Skin epidermis (tissue), 12 donors: Measurements from ENCODE around the gene TOR1AIP2.
"Not testable (repeated sequence)": the region's sequence is repeated elsewhere in the genome, so short reads cannot be mapped to it uniquely, and the experiment has no call there.

Experiments used
- H3K27ac ChIP-seq, 21 experiments: fragments of 200-600 bp; sonication (generic) in 11 of 21; one replicate each; pipeline ENCODE4 v1.5.0; 2020; ENCODE audit warnings: mild to moderate bottlenecking in 3 of 21, inconsistent platforms in 2 of 21, moderate library complexity in 2 of 21
- H3K4me3 ChIP-seq, 7 experiments: fragments of 200-600 bp; sonication (generic) in 2 of 7; one replicate each; pipeline ENCODE4 v1.5.0; 2020; ENCODE audit warnings: inconsistent platforms in 2 of 7, mild to moderate bottlenecking in 2 of 7, moderate library complexity in 1 of 7

The TOR1AIP2 gene

DNA sequence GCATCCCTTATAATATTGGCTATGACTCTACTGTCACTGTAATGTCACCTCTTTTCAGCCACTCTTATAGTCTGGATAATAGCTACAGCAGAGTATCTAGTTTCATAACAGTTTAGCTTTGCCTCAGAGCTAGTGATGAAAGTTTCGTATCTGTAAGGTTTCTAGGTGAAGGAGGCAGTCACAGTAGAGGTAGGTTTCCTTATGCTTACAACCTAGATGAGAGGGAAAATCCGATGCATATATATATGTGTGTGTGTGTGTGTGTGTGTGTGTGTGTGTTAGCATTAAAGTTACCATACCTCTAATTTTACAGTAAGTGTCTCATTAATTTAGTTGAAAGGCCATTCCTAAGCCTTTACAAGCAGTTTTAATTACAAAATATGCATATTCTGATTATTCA lies 2.2 kb upstream of the TOR1AIP2 start:
- Histone ChIP-seq H3K27ac (no peak overlapping the region), H3K4me3 (no peak overlapping the region)

DNA sequence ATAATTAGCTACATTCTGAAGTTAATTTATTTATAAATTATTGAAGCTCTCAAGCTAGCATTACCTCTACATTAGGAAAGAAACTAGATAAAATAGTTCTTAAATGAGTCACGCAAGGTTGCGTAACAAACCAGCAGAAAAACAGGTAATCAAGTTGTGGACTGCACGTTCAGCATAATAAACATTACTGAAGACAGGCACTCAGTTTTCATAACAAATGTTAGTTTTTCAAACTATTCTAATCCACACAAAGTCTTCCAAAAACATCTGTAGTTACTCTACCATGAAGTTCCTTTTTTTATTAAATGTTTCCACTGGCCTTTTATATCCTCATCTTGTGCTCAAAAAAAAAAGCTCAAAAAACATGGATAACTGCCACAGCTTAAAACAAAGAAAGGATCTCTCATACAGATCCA lies 1.3 kb downstream of the TOR1AIP2 start:
- Histone ChIP-seq H3K27ac (peak overlapping the region in 8 of 21 experiments; percentile 14 to 87 (median 58)), H3K4me3 (peak overlapping the region in 6 of 7 experiments; percentile 53 to 75 (median 65))

GRCh38 chr1:179875596-179876299 lies 1.9 kb downstream of the TOR1AIP2 start:
- peak overlapping the region in 3 of 7 experiments; percentile 53 to 75 (median 70) for H3K4me3 ChIP-seq
- peak overlapping the region in 2 of 21 experiments; percentile 33 to 82 for H3K27ac ChIP-seq

DNA sequence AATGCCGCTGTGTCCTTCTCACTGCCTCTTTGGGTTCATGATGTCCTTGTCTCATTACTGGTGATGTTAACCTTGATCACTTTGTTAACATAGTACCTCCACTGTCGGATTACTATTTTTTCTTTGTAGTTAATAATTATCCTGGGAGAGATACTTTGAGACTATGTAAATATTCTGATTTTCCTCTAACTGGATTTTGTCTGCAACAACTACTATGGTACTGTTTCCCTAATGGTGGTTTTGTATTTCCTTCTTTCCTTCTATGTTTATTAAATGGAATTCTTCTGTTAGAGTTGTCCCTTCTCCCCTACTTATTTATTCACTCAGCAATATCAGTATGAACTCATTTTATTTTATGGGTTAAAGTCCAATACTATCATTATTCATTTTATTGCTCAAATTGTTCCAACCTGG lies 4.2 kb downstream of the TOR1AIP2 start:
- H3K27ac ChIP-seq = no peak overlapping the region

GRCh38 chr1:179872558-179872957 lies 5.0 kb downstream of the TOR1AIP2 start:
- Histone ChIP-seq H3K27ac (no peak overlapping the region), H3K4me3 (no peak overlapping the region)

More for the DNA sequence above, 4.2 kb downstream of the TOR1AIP2 start:
- H3K4me3 ChIP-seq = no peak overlapping the region

- Histone ChIP-seq H3K27ac (no peak overlapping the region), H3K4me3 (no peak overlapping the region)
Measured at GRCh38 chr1:179871940-179872339, 5.7 kb downstream of the TOR1AIP2 start.

DNA sequence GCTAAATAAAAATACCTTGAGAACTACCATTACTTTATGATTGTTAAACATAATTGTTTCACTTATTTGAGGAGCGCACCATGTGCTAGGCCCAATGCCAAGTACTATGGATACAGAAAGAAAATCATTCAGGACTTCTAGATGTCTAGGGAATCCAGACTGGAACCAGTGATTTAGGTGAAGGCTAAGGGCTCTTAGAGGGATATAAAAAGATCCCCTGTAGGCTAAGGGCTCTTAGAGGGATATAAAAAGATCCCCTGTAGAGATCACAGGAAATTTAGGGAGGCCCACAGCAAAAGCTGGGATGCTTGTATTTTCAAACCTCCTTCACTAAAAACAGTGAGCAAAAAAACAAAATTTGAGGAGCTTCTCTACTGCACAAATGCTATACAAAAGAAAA lies 6.7 kb downstream of the TOR1AIP2 start:
- Histone ChIP-seq H3K4me3 (no peak overlapping the region), H3K27ac (no peak overlapping the region)

DNA sequence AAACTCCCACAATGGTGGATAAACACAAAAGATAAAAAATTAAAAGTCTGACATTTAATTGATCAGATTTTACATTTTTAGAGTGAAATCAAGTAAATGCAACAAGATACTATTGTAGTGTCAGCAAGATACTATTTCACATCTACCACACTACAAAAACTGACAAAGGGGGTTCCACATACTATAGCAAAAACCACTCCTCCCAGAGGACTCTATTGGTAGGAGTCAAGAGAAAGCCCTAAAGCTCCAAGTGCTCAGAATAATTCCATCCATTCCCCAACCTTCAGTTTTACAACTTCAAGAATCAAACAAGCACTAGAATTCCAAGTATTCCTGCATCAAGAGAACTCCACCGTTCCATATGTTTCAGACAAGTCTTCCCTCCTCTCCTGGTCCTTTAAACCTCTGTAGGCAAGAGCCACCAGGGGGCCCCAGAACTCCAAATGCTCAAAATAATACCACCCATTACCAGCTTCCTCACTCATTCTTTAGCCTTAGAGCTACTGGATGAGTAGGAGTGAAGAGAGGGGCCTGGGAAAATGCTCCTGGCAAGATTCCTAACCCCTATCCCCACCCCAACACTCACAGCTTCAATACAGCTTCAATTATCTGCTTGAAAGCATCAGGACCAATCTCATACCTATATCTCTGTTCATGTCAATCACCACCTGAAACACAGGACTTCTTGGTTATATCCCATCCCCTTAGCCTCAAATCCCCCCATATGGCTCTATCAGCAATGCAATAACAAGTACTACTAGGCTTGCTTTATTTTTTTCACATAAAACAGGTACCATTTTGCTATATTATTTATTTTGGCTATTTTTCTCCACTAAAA lies 9.9 kb downstream of the TOR1AIP2 start:
- Histone ChIP-seq H3K27ac (no peak overlapping the region), H3K4me3 (no peak overlapping the region)

DNA sequence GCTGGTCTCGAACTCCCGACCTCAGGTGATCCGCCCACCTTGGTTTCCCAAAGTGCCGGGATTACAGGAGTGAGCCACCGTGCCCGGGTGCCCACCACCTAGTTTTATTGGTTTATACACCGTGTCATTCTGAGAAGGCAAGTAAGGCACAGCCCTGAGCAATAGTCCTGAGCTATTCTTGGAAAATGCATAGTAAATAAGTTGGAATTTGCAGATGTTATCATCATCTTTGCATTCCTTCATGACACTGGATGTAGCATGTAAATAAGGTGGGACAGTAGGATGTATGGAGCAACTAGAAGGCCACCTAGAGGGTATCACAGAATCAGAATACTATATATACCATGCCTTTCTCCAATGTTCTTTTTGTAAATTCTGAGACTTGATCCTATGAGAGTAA lies 11.0 kb downstream of the TOR1AIP2 start:
- no peak overlapping the region for H3K4me3 ChIP-seq
- no peak overlapping the region for H3K27ac ChIP-seq

GRCh38 chr1:179865377-179865776 lies 12.2 kb downstream of the TOR1AIP2 start:
- H3K4me3 ChIP-seq = no peak overlapping the region
- H3K27ac ChIP-seq = no peak overlapping the region

DNA sequence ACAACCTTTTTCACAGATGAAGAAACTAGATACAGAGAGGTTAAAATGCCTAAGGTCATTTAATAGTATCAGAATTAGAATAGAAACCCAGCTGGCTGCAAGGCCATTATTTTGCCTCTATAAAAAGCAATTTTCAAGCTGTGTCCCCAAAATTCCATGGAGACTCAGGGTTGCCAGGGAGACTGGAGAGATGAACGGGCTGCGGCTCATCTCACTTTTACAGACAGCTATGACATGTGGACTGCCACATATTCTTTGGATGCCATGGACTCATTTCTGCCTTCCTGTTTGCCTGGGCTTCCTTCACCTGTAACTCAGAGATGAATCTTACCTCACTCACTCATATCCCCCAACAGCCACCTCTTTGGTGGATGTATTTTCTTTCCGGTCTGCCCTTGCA lies 17.0 kb downstream of the TOR1AIP2 start:
- Histone ChIP-seq H3K4me3 (no peak overlapping the region), H3K27ac (no peak overlapping the region)

GRCh38 chr1:179857009-179857408 lies 20.6 kb downstream of the TOR1AIP2 start:
- Histone ChIP-seq H3K4me3 (no peak overlapping the region), H3K27ac (no peak overlapping the region)

DNA sequence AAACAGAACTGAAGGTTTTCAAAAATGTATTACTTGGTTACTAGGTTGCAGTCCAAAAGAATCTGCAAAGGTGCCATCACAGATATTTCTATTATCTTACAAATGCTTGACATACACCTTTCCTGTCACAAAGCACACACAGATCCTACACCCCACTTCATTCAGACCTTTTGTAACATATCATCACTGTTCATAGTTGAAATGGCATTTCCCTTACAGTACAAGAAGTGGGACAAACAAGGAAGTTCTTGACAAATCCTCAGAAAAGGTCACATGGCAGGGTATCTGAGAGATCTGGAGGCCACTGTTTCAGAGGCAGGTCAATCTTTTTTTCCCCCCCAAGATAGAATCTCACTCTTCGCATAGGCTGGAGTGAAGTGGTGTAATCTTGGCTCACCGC lies 21.3 kb downstream of the TOR1AIP2 start:
- H3K4me3 ChIP-seq = no peak overlapping the region
- H3K27ac ChIP-seq = no peak overlapping the region

DNA sequence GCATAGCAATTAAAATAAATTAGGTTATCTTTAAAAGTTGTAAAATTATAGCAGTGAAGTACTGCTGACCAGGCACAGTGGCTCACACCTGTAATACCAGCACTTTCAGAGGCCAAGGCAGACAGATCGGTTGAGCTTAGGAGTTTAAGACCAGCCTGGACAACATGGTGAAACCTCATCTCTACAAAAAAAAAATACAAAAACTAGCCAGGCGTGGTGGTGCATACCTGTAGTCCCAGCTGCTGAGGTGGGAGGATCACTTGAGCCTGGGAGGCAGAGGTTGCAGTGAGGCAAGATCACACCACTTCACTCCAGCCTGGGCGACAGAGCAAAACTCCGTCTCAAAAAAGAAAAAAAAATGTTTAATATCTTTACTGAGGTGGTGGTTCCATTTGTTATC lies 21.8 kb downstream of the TOR1AIP2 start:
- not testable (repeated sequence) for H3K4me3 ChIP-seq, H3K27ac ChIP-seq

DNA sequence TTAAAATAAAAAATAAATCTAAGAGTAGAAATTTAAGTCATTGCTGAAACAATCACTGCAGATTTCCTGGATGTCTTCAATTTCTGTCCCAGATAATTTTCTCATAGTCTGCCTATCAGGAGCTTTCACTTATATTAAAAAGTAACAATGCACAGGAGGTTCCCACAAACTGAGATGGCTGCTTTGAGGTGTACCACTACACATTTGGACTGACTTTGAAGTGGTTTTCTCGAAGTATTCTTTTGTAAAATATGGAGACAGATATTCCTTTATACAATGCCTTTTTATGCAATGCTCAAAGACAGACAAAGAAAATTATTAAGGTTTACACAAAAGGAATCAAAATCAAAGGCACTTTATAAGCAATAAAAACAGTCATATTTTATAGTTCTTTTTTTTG lies 24.5 kb downstream of the TOR1AIP2 start:
- no peak overlapping the region for H3K27ac ChIP-seq
- H3K4me3 ChIP-seq = no peak overlapping the region

GRCh38 chr1:179848233-179848632 lies 29.4 kb downstream of the TOR1AIP2 start:
- H3K4me3 ChIP-seq = no peak overlapping the region
- no peak overlapping the region for H3K27ac ChIP-seq

- H3K27ac ChIP-seq = no peak overlapping the region
- H3K4me3 ChIP-seq = no peak overlapping the region
Measured at GRCh38 chr1:179840107-179840506, 37.5 kb downstream of the TOR1AIP2 start.

- not testable (repeated sequence) for H3K4me3 ChIP-seq, H3K27ac ChIP-seq
Measured at GRCh38 chr1:179836686-179837445, 40.7 kb downstream of the TOR1AIP2 start.

- no peak overlapping the region for H3K4me3 ChIP-seq
- H3K27ac ChIP-seq = no peak overlapping the region
Measured at GRCh38 chr1:179831852-179832699, 45.5 kb downstream of the TOR1AIP2 start.
